ENCODE data around the gene C11orf42.

GRCh38 chr11:6233984-6234386 lies 28.6 kb downstream of the C11orf42 start:
- TF ChIP-seq POLR2AphosphoS5 (IDR thresholded peaks at IDR 0.05), result no peak
- no peak for TF ChIP-seq POLR2A (IDR thresholded peaks at IDR 0.05)

Measured in stomach (tissue), 4 donors.